K562 (cell line): ENCODE data around the gene KSR2.

ENCODE experiments used
- BRCA1 ChIP-seq, 2 experiments: fragments of 450-650 bp in 1 of 2; sonication (generic) in 1 of 2; formaldehyde crosslinking in 1 of 2; IDR thresholded peaks; 2 replicates each; pipeline versions ENCODE4 v1.5.0 to v1.6.1; 2017 to 2020; ENCODE audit warnings: mild to moderate bottlenecking in 1 of 2, missing genetic modification reagents in 1 of 2
- CBX2 ChIP-seq: fragments of 200-600 bp; sonication (generic); IDR thresholded peaks from one replicate; pipeline ENCODE4 v1.6.1; 2012; ENCODE audit warnings: mild to moderate bottlenecking, low read length, inconsistent platforms; ENCODE audit not compliant: insufficient read depth, poor library complexity, severe bottlenecking
- KDM1A ChIP-seq, 2 experiments: fragments of 450-650 bp; IDR thresholded peaks; 2 replicates each; pipeline ENCODE4 v1.6.1; 2016; ENCODE audit warnings: mild to moderate bottlenecking in 2 of 2
- KLF13 ChIP-seq: fragments of 450-650 bp; IDR thresholded peaks from 2 replicates; pipeline ENCODE4 v1.6.1; 2016; ENCODE audit warnings: missing genetic modification characterization, low read depth, mild to moderate bottlenecking, missing compliant biosample characterization, moderate library complexity, borderline replicate concordance
- RAD21 ChIP-seq, 2 experiments: fragments of 250-450 bp in 1 of 2; fragments of 450-650 bp in 1 of 2; sonication (Bioruptor Pico) in 1 of 2; formaldehyde crosslinking in 1 of 2; IDR thresholded peaks in 1 of 2; conservative IDR thresholded peaks in 1 of 2; 2 replicates each; pipeline versions ENCODE4 v1.4.0 to v1.8.0; 2020 to 2022; ENCODE audit warnings: mild to moderate bottlenecking in 2 of 2, moderate library complexity in 1 of 2
- TCF7L2 ChIP-seq: fragments of 150-350 bp; IDR thresholded peaks from 2 replicates; pipeline ENCODE4 v1.6.1; 2016; ENCODE audit warnings: low read depth, mild to moderate bottlenecking, low read length, moderate library complexity
- ZBTB33 ChIP-seq: sonication (generic); formaldehyde crosslinking; IDR thresholded peaks from 2 replicates; pipeline ENCODE4 v1.8.1; 2023; ENCODE audit warnings: mild to moderate bottlenecking, missing genetic modification reagents
- ZFX ChIP-seq: sonication (generic); formaldehyde crosslinking; IDR thresholded peaks from 2 replicates; pipeline ENCODE4 v1.8.0; 2022; ENCODE audit warnings: mild to moderate bottlenecking, missing genetic modification reagents, moderate library complexity
- ZNF79 ChIP-seq: fragments of 250-450 bp; sonication (Bioruptor Pico); IDR thresholded peaks from 2 replicates; pipeline ENCODE4 v1.4.0; 2020; ENCODE audit warnings: low read depth, mild to moderate bottlenecking, moderate library complexity
- TF ChIP-seq, protein P1 (sequence below), 3 experiments: IDR thresholded peaks in 2 of 3; conservative IDR thresholded peaks in 1 of 3; 2 replicates each; pipeline ENCODE4 v1.5.1; 2011 to 2012; ENCODE audit warnings: low read length in 3 of 3, mild to moderate bottlenecking in 3 of 3, control low read depth in 2 of 3, improper control_type of control experiment in 1 of 3, inconsistent platforms in 1 of 3, low read depth in 1 of 3, mixed read lengths in 1 of 3, moderate library complexity in 1 of 3; ENCODE audit not compliant: insufficient read depth in 2 of 3
- TF ChIP-seq, protein P2 (sequence below), 2 experiments: fragments of 450-650 bp in 1 of 2; sonication (generic) in 1 of 2; formaldehyde crosslinking in 1 of 2; IDR thresholded peaks in 1 of 2; conservative IDR thresholded peaks in 1 of 2; 2 replicates each; pipeline versions ENCODE4 v1.6.1 to v1.8.1; 2016 to 2023; ENCODE audit warnings: mild to moderate bottlenecking in 2 of 2, moderate library complexity in 2 of 2, inconsistent platforms in 1 of 2, missing genetic modification reagents in 1 of 2

DNA sequence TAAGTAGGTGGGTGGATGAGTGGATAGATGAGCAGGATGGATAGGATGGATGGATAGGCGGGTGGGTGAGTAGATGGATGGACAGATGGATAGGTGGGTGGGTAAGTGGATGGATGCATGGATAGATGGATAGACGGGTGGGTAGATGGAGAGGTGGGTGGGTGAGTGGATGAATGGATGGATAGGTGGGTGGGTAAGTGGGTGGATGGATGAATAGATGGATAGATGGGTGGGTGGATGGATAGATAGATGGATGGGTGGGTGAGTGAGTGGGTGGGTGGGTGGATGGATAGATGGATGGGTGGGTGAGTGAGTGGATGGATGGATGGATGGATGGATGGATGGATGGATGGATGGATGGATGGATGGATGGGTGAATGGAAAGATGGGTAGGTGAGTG is 385.7 kb downstream of the KSR2 start:
- TF ChIP-seq TCF7L2 (no peak), BRCA1 (IDR thresholded peaks at IDR 0.05) (no peak), BRCA1 (CRISPR knock-in tag; IDR thresholded peaks at IDR 0.05) (no peak), RAD21 (CRISPR knock-in tag; conservative IDR thresholded peaks at IDR 0.05 in 1 of 2, IDR thresholded peaks at IDR 0.05 in 1 of 2) (no peak), CBX2 (no peak), ZNF79 (CRISPR knock-in tag) (no peak), ZBTB33 (CRISPR knock-in tag) (no peak), KDM1A (IDR thresholded peaks at IDR 0.05) (no peak), ZFX (CRISPR knock-in tag) (no peak), KLF13 (tag) (no peak)
- TF ChIP-seq, protein P1, sequence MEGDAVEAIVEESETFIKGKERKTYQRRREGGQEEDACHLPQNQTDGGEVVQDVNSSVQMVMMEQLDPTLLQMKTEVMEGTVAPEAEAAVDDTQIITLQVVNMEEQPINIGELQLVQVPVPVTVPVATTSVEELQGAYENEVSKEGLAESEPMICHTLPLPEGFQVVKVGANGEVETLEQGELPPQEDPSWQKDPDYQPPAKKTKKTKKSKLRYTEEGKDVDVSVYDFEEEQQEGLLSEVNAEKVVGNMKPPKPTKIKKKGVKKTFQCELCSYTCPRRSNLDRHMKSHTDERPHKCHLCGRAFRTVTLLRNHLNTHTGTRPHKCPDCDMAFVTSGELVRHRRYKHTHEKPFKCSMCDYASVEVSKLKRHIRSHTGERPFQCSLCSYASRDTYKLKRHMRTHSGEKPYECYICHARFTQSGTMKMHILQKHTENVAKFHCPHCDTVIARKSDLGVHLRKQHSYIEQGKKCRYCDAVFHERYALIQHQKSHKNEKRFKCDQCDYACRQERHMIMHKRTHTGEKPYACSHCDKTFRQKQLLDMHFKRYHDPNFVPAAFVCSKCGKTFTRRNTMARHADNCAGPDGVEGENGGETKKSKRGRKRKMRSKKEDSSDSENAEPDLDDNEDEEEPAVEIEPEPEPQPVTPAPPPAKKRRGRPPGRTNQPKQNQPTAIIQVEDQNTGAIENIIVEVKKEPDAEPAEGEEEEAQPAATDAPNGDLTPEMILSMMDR (IDR thresholded peaks at IDR 0.05 in 2 of 3, conservative IDR thresholded peaks at IDR 0.05 in 1 of 3; ENCODE audit: insufficient read depth in 2 of 3, low read depth in 1 of 3, low read length in 3 of 3), result no peak
- TF ChIP-seq, protein P2, sequence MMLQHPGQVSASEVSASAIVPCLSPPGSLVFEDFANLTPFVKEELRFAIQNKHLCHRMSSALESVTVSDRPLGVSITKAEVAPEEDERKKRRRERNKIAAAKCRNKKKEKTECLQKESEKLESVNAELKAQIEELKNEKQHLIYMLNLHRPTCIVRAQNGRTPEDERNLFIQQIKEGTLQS (IDR thresholded peaks at IDR 0.05), result no peak
- TF ChIP-seq, protein P2 (CRISPR knock-in tag; conservative IDR thresholded peaks at IDR 0.05), result no peak
